GM08714 (cell line): ENCODE data around the gene NOL11.
"Not testable (repeated sequence)": the region's sequence is repeated elsewhere in the genome, so short reads cannot be mapped to it uniquely, and the experiment has no call there.

Experiments used
- H3K4me3 ChIP-seq: fragments of 200-500 bp; sonication (Bioruptor generic); 2 replicates; pipeline ENCODE4 v1.5.1; 2014; ENCODE audit warnings: mild to moderate bottlenecking, low read length, inconsistent platforms
- ZNF274 ChIP-seq: IDR thresholded peaks from 2 replicates; pipeline ENCODE4 v1.6.1; 2012; ENCODE audit warnings: mild to moderate bottlenecking, low read depth, low read length

NOL11 gene

GRCh38 chr17:67725807-67726206 is 8.1 kb downstream of the NOL11 start:
- no peak overlapping the region for H3K4me3 ChIP-seq
- no peak for TF ChIP-seq ZNF274

- H3K4me3 ChIP-seq: not testable (repeated sequence)
These were observed 9.7 kb downstream of the NOL11 start for GRCh38 chr17:67727152-67728039.

GRCh38 chr17:67729903-67730302 is 12.2 kb downstream of the NOL11 start:
- TF ChIP-seq ZNF274: no peak

GRCh38 chr17:67730731-67731130 is 13.0 kb downstream of the NOL11 start:
- H3K4me3 ChIP-seq: no peak overlapping the region
- no peak for TF ChIP-seq ZNF274

More at GRCh38 chr17:67729903-67730302, 12.2 kb downstream of the NOL11 start:
- H3K4me3 ChIP-seq: no peak overlapping the region

GRCh38 chr17:67733449-67733848 is 15.7 kb downstream of the NOL11 start:
- no peak for TF ChIP-seq ZNF274
- no peak overlapping the region for H3K4me3 ChIP-seq

- TF ChIP-seq ZNF274: no peak
- no peak overlapping the region for H3K4me3 ChIP-seq
These were observed 19.4 kb downstream of the NOL11 start for GRCh38 chr17:67737145-67737544.

- TF ChIP-seq ZNF274: no peak
- H3K4me3 ChIP-seq: no peak overlapping the region
These were observed 24.3 kb downstream of the NOL11 start for GRCh38 chr17:67742025-67742424.

- TF ChIP-seq ZNF274: no peak
These were observed 29.2 kb downstream of the NOL11 start for GRCh38 chr17:67746704-67747571.

GRCh38 chr17:67747681-67748235 is 30.0 kb downstream of the NOL11 start:
- TF ChIP-seq ZNF274: no peak
- H3K4me3 ChIP-seq: no peak overlapping the region

More at GRCh38 chr17:67746704-67747571, 29.2 kb downstream of the NOL11 start:
- no peak overlapping the region for H3K4me3 ChIP-seq

- no peak for TF ChIP-seq ZNF274
- no peak overlapping the region for H3K4me3 ChIP-seq
These were observed 32.3 kb downstream of the NOL11 start for GRCh38 chr17:67750067-67750466.

GRCh38 chr17:67751101-67752074 is 33.7 kb downstream of the NOL11 start:
- no peak for TF ChIP-seq ZNF274
- no peak overlapping the region for H3K4me3 ChIP-seq

- H3K4me3 ChIP-seq: not testable (repeated sequence)
These were observed 34.4 kb downstream of the NOL11 start for GRCh38 chr17:67752160-67752559.

GRCh38 chr17:67753026-67753425 is 35.3 kb downstream of the NOL11 start:
- no peak for TF ChIP-seq ZNF274
- H3K4me3 ChIP-seq: no peak overlapping the region
